GM18502 (cell line): ENCODE measurements around the gene ACSL3.
A peak's percentile ranks its signal among the peaks of the same experiment; 100 is the strongest.
"Not testable (repeated sequence)": the region's sequence is repeated elsewhere in the genome, so short reads cannot be mapped to it uniquely, and the experiment has no call there.

Source experiments
- ATAC-seq: cut with Tn5 transposase; IDR thresholded peaks from one replicate; pipeline ENCODE4 v1.9.1; 2021; ENCODE audit warnings: mild to moderate bottlenecking; ENCODE audit not compliant: unreplicated experiment, poor library complexity

ACSL3 gene

DNA sequence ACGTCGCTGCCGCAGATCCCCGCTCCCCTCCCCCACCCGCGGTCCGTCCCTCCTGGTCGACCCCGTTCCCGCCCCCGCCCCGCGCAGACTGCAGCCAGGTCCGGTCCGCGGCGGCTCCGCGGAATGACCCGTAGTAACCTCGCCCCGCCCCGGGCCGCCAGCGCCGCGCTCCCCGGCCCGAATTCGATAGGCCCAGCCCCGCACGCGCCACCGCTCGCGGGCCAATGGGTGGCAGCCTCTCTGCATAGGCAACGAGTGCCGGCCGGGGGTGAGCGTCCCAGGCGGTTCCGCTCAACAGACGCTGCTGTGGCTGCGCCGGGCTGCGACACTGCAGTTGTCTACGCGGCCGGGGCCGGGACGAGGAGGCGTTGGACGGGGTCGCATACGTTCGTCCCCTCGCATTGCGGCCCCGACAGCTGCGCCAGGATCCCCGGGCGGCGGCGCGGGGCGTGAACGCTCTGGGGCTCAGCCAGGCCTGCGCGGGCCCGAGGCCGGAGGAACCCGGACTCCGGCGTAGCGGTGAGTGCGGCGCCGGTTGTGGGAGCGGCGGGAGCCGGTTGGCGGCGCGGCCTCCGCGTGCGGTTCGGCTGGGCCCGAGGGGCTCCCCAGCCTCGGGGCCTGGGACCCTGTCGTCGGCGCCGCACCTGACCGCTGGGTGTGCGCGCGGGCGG is at the start of gene ACSL3:
ACSL3 (plus strand) TSS at position 297 of the 671 bp plus-strand sequence. CDS start 47,737 bp downstream, outside the sequence.
- ATAC-seq: peak; percentile 98

GRCh38 chr2:222811828-222812227 is 49.0 kb upstream of the ACSL3 start:
- ATAC-seq: no peak

DNA sequence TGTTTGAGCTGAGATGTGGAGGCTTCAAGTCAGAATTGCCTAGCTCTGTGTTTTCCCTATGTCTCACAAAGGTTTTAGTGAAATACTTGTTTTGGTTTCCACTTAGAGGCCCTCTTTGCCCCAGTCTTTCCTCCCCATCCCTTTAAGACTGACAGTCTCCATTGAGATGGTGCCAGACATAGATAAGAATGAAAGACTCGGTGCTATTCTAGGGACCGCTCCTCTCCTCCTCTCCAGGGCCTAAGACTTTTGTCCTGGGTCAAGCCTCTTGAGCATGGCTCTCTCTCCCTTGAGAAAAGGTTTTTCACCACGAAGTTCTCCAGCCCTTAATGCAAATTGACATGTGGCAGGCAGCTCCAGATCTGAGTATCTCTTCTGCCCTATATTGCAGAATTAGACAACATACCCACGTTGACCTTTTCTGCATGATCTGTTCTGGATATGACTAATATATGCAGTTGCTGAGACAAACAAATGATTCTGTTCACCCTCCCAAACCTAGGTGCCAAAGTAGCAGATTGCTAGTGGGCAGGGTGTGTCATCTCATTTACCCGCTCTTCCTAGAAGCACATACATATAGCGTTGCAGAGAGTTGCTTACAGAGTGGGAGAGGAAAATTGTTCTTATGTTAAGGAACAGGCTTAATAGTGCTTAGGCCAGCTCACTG is 47.5 kb upstream of the ACSL3 start:
- peak; percentile 98 for ATAC-seq

DNA sequence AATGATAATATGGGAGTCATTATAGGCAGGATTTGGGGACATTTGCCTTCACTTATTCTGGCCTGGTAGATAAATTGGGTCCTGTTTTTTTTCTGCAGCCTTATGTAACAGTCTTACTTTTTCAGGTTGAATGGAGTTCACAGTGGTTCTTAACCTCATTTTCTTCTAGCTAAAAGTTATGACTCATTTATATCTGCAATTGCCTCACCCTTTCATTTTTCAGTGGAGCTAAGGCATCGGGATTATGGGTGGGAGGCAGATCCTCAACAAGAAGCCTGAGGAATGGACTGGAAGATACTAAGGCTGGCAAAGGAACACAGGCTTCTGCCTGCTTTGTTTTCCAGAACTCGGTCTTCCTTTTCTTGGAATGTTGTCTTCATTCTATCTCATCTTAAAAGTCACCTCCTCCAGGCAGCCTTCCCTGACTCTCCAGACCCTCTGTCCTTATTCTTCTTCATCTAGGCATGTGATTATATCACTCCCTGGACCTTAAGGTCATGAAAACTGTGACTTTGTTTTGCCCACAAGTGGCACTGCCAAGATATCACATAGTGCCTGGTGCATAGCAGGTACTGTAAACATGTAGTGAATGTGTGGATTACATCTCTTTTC is 41.0 kb upstream of the ACSL3 start:
- ATAC-seq: peak; percentile 46

DNA sequence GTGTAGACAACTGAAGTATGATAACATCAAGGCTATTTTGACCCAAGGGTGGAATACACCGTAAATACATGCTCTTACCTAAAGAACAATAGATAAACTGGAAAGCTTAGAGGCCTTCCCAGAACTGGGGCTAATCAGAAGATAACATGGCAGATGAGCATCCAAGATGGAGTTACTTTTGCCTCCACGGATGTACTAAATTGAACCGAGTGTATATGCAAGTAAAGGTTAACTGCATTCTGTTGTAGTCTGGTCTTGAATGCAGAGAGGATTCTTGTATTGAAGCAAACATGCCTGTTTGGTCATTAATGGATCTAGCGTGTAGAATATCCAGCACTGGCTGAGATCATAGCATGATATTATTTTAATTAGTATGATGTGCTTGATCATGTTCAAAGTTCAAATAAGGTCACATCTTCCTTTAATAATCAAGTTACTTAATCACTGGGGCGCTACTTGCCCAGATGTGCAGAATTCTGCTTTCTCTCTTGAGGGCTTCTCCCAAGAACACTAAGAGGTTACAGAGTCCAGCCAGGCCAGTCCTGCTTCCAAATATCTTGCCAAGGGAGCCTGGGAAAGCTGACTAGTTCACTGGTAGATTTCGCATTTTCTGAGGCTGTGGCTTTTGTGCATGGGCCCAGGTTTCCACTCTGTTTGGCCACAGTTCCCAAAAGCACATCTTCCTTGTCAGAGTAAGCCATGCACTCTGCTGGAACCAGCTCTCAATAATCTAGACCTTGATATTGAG is 37.5 kb upstream of the ACSL3 start:
- ATAC-seq: no peak

DNA sequence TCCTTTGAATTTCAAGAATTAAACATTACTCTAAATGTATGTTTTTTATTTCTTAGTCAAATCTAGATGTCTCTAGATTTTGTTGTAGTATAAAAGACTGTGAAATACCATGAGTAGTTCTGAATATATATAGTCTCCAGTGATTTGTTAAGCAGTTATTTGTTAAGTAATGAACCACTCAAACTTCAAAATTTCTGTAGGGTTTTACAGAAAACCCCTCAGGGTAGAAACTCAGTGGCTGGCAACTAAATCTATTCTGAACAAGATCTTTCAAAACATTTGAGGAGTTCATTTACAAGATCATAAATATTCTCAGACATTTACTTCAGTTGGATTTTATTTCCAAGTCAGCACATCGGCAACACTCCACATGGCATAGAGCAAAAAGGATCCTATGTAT is 35.8 kb upstream of the ACSL3 start:
- ATAC-seq: no peak

DNA sequence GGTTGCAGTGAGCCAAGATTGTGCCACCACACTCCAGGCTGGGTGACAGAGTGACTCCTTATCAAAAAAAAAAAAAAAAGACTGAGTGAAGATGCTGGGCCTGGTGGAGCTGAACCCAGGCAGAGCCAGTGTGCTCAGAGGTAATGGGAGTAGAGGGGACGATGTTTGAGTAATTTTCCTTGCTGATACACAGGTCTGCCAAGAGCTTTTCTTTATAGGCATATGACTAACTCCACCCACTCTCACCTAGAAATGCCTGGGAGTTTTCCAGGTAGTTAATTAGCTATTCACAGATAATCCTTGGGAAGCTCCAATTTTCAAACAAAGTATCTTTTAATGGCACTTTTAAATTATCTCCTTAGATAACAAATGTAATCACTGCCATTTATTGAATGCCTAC is 33.4 kb upstream of the ACSL3 start:
- no peak for ATAC-seq

- ATAC-seq: no peak
Measured at GRCh38 chr2:222828572-222828971, 32.3 kb upstream of the ACSL3 start.

DNA sequence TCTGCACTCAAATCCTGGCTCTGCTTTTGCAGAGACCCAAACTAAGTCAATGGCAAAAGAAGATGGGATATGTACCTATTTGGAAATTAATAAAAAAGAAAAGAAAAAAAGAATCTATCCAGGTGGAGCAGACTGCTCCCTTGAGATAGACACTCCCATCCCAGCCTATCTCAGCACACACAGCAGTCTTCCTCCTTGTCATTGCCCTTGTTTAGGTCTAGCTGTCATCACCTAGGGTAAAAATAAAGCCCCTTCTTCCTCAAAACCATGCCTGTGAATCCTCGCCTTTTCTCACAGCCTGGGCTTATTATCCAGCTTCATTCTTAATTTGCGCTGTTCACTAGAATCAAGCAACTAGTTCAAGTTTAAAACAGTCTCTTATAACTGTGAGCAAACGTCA is 30.7 kb upstream of the ACSL3 start:
- ATAC-seq: no peak

GRCh38 chr2:222833410-222833809 is 27.4 kb upstream of the ACSL3 start:
- no peak for ATAC-seq

DNA sequence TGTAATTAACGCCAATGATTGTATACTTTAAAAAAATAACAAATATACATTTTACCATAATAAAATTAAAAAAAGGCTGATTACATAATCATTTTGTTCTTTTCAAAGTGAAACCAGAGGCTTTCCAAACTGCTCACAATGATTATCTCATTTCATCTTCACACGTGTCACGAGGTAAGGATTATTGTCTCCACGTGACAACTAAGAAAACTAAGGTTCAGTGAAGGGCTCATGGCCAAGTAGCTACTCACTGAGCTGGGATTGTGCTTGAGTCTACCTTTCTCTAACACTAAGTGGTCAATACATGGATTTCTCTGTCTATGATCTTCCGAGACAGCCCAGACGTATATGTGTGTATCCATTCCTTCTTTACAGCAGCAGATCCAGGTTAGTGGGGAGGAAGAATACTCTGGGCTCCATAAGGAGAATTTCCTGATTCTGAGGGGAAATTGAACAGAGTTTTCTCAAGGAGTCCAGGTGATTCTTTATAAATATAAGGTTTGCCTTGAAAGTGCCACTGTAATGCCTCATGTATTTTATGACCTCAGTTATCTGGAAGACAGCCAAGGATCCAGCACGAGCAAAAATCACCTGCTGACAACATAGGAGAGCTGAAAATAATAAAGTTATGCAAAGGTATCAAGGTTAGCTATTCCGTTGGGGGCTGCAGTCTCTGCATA is 25.6 kb upstream of the ACSL3 start:
- no peak for ATAC-seq

- ATAC-seq: no peak
Measured at GRCh38 chr2:222835823-222836151, 25.0 kb upstream of the ACSL3 start.

- no peak for ATAC-seq
Measured at GRCh38 chr2:222837643-222838056, 23.2 kb upstream of the ACSL3 start.

DNA sequence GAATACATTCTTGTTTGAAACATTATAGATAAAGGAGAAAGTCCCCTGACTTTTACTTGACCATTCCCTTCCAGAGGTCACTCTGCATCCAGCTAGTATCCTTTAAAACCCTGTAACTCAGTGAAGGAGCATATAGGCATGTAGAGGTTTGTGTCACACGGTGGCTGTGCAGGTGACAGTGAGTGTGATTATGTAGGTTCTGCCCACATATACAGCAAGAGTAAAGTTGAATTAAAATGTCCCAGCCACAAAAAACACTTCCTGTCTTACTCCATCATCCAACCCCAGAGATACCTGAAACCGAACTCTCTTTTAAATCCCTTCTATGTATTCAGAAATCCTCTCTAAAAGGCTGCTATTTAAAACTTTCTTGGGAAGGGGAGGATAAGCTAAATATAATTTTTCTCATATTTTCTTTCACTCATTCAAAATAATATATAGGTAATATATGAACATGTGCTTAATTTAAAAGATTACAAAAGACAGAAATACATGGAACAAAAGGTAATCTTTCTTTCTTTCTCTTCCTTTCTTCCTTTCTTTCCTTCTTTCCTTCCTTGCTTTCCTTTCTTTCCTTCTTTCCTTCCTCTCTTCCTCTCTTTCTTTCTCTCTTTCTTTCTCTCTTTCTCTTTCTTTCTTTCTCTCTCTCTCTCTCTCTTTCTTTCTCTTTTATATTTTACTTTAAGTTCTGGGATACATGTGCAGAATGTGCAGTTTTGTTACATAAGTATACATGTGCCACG is 20.6 kb upstream of the ACSL3 start:
- ATAC-seq: no peak

DNA sequence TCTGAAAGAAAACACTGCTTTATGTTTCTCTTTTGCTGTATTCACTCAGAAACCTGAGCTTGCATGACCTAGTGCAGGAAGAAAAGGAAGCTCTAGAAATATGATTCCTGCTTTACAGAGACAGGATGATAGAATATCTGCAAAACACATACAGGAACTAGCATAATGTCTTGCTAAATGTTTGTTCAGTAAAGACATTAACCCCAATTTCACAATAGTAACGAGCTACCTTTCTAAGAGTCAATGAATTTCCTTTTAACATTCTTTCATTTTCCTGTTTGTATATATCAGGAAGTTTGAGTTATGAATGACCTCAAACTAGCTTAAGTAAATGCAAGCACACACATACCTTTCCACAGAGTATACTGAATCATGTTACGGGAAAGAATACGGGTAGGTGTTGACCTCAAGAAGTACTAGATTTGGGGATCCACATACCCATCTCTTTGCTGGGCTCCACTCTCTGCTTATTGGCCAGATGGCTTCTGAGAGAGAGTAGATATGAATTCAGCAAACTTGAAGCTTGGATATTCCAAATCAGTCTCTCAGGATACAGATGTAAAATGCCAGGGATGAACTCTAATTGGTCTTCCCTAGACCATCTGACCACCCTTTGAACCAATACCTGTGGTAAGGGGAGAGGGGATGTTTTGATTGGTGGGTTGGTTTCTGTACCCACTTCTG is 18.2 kb upstream of the ACSL3 start:
- no peak for ATAC-seq

DNA sequence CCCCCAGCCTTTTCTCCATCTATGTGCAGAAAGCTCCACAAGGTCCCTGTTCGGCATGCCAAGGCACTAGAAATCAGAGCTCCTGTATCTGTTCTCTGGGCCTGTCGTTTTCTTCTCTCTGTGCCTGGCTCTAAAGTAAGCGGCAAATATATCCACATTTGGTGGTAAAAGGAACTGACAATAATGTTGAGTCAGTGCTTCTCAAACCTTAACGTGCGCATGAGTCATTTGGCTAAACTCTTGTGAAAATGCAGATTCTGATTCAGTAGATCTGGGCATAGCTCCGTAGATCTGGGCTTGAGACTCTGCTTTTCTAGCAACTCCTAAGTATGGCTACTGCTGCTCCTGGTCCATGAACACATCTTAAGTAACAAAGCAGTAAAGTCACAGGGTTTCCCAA is 16.5 kb upstream of the ACSL3 start:
- no peak for ATAC-seq

DNA sequence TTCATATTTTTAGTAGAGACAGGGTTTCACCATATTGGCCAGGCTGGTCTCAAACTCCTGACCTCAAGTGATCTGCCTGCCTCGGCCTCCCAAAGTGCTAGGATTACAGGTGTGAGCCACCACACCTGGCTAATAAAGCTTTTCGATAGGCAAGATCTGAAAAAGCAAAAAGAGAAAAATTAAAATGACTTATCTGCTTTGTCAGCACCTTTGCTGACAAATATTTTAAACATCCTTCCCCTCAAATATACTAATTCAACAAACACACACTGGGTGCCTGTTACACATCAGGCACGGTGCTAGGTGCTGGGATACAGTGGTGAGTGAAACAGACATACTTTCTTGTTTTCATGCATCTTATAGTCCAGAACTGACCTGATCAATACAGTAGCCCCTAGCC is 15.5 kb upstream of the ACSL3 start:
- not testable (repeated sequence) for ATAC-seq

DNA sequence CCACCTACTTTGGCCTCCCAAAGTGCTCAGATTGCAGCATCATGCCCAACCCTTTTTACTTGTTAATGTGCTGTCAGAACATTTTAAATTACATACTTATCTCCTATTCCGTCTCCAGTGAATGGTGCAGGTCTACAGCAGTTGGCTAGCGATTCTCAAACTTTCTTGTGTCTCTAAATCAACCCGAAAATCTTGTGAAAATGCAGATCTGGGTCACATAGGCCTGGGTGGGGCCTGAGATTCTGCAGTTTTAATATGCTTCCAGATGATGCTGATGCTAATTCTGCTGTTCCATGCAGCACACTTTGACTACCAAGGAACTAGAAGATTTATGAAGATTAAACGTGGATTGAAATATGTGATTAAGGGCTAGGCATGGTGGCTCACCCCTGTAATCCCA is 14.8 kb upstream of the ACSL3 start:
- ATAC-seq: no peak

DNA sequence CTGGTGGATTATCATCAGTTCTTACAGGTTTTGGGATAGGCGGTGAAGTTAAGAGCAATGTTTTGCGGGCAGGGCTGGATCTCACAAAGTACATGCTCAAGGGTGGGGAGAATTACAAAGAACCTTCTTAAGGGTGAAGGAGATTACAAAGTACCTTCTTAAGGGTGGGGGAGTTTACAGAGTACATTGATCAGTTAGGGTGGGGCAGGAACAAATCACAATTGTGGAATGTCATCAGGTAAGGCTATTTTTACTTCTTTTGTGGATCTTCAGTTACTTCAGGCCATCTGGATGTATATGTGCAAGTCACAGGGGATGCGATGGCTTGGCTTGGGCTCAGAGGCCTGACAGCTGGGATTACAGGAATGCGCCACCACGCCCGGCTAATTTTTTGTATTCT is 12.8 kb upstream of the ACSL3 start:
- not testable (repeated sequence) for ATAC-seq
